ENCODE data around the gene ZNF831.

ZNF831 gene

DNA sequence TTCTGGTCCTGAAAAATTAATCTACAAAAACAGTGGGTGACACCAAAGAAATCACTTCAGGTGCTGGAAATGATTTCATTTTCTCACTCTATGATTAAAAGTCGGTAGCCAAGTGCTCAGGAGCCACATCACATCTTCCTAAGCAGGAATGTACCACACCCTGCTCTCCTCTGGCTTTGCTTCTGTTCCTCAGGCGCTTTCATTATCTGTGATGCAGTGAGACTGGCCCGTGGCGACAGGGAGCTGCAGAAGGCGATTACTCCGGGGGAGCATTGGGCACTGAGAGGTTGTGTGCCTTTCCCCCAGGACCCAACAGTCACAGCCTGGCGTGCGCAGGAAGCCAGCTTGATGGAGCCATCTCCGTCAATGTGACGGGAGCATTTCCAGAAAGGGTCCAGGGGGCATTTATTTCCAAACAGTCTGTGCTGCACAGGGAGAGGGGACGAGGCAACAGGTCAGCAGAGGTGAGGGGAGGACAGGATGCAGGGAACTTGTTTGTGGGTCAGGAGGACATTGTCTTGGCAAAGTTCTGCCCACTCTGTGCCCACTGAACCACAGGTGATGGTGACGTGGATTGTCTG, 5.6 kb upstream of the ZNF831 start:
- no peak for DNase-seq

DNA sequence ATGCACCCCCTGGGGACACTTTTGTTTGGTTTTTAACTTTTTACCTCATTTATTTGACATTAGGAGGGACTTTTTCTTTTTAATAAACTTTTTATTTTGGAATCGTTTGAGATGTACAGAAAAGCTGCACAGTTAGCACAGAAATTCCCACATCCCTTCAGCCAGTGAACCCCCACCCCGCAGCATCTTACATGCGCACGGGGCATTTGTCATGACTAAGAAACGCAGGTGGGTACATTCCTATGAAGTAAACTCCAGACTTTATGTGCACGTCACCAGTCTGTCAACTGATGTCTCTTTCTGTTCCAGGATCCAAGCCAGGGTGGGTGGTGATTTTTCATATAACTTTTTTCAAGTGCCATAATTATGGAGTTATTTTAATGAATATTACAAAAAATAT, 4.9 kb upstream of the ZNF831 start:
- DNase-seq = no peak

DNA sequence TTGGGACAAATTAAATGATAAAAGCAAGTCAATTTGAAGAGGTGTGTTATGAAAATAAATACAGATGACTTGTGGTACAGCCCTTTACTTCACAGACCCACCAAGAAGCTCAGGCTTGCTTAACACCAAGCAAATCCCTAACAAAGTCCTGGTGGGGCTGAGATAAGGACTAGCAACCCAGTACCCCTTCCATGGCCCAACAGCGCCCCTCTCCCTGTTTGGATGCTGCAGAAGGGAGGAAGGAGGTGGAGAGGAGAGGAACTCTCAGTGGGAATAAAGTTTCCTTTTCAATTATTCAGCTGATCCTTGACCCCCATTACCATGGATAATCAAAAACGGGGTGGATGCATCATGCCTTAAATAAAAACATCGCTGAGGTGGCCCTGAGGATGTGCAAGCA, 4.5 kb upstream of the ZNF831 start:
- no peak for DNase-seq

DNA sequence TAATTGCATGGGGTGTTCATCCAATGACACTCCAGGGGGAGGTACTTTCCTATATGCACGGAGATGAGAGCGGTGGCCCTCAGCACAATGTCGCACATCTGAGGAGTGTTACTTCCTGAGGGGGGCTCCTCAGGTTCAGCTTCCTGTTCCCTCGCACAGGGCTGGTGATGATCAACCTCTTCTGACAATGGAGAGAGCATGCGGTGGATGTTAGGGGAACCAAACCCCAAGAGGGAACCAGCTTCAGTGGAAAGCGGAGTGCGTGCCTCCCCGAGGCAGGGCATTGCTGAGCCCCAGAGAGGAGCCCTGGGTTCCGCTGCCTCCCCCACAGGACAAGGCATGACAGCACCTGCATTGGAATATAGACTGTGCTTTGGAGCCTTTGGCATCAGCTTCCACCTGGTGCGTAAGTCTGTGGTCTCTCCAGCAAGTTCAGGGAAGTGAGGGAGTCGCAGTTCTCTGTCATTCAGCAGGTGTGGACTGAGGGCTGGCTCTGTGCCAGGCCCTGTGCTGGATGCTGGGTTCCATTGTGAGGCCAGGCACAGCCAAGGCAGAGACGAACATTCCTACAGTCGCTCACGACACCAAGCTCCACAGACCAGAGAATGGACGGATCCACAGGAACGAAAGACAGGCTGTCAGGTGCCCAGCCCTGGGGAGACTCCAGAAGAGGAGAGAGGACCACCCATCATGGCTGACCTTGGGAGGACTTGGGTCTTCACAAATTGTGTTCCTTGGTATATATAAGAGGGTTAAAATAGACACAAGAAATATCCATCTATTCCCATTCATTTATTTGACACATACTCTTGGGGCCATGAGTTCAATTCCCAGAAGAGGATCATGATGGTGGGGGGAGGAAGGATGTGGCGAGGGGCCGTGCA, 3.9 kb upstream of the ZNF831 start:
- no peak for DNase-seq

DNA sequence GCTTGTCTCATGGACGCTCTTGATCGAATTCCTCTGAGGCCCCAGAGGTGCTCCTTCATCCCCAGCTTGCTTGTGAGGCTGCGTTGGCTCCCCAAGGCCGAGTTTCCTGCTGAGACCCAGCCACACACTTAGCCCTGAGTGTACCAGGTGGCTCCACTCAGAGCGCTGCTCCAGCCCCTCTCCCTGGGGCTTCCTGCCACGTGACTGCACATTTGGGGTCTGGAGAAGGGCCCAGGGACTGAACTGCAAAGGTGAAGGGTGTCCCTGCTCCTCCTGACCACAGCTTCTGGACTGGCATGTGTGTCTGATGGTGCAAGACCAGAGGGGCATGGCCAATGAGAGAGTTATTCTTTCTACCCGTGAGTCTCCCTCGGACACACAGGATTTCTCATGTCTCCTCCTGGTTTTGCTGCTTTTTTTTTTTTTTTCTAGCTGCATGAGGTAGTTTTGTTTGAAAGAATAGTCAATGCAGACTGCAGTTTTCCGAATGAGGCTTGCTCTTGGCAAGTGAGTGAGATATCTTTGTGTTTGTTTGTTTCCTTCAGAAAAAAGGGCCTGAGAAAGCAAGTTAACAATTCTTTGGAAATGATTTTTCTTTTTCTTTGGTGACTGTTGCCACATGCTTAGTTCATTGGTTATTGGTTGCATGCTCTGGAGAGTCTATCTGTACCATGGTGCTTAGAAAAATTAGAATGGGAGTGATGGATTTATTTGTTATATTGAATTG, 3.1 kb upstream of the ZNF831 start:
- DNase-seq = no peak

DNA sequence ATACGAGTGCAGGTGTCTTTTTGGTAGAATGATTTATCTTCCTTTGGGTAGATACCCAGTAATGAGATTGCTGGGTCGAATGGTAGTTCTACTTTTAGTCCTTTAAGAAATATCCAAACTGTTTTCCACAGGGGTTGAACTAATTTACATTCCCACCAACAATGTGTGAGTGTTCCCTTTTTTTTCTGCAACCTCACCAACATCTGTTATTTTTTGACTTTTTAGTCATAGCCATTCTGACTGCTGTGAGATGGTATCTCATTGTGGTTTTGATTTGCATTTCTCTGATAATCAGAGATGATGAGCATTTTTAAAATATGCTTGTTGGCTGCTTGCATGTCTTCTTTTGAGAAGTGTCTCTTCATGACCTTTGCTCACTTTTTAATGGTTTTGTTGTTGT, 1.9 kb upstream of the ZNF831 start:
- no peak for DNase-seq

DNA sequence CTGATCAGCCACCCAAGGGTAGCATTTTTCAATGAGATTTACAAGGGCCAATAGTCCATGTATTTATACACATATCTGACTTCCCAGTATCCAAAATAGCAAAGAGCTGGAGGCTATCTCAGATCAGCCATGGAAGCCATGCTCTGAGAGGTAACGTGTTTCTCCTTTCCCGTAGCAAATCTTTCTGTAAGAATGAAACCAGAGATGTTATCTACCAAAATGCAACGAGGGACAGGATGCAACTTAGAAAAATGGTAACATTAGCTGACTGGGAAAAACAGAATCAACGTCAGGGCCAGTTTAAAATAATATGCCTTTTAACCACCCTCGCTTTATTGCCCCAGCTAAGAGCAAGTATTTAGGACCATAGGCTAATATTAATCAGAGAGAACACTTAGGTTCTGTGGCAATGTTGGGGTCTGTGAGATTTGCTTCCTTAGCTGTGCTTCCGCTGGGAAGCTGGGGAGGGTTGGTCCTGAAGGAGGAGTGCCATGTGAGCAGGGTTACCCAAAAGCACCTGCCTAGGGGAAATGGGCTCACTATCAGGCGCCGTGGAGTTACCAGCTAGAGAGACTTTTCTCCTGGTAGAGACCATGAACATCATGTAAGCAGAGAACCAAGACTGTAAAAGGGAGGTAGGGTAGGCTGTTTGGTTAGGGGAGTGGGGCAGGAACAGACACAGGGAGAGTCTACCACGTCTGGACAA, 1.2 kb downstream of the ZNF831 start:
- DNase-seq = no peak

DNA sequence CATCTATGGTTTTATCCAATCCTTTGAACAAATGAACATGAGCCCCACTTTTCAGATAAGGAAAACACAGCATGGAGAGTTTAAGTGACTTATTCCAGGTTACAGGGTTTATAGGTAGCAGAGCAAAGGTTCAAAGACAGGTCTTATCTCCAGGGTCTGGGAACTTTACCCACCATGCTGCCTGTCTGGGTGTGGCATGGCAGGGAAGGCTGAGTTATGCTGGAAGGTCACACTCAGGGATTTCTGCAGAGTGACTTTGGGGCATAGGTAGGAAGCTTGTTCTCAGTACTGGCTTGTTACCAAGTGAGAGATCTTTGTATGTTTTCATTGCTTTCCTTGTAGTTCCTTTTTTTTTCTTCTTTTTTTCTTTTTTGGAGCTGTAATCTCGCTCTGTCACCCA, 1.8 kb downstream of the ZNF831 start:
- no peak for DNase-seq

DNA sequence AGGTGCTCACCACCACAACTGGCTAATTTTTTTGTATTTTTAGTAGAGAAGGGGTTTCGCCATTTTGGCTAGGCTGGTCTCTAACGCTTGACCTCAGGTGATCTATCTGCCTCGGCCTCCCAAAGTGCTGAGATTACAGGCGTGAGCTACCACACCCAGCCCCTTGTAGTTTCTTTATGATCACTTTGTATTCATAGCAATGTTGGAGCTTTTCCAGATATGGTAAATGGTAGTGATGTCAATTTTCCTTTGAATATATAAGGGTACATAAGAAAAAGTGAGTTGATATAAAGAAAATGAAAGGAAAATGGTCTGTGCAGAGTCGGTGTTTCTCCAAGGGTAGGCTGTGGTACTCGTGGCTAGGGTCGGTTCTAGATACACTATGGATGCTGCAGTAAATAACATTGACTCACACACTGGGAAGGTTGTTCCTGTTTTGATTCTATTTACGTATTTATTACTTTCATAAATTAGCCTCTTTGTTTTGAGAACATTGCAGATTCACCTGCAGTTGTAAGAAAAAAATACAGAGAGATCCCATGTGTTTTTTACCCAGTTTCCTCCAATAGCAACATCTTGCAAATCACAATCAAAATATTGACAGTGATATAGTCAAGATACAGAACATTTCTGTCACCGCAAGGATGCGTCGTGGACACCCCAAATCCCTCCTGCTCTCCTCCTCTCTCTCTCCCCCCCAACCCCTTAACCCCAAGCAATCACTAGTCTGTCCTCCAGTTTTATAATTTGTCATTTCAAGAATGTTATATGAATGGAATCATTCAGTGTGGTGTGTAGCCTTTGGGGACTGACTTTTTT, 2.5 kb downstream of the ZNF831 start:
- DNase-seq = no peak

DNA sequence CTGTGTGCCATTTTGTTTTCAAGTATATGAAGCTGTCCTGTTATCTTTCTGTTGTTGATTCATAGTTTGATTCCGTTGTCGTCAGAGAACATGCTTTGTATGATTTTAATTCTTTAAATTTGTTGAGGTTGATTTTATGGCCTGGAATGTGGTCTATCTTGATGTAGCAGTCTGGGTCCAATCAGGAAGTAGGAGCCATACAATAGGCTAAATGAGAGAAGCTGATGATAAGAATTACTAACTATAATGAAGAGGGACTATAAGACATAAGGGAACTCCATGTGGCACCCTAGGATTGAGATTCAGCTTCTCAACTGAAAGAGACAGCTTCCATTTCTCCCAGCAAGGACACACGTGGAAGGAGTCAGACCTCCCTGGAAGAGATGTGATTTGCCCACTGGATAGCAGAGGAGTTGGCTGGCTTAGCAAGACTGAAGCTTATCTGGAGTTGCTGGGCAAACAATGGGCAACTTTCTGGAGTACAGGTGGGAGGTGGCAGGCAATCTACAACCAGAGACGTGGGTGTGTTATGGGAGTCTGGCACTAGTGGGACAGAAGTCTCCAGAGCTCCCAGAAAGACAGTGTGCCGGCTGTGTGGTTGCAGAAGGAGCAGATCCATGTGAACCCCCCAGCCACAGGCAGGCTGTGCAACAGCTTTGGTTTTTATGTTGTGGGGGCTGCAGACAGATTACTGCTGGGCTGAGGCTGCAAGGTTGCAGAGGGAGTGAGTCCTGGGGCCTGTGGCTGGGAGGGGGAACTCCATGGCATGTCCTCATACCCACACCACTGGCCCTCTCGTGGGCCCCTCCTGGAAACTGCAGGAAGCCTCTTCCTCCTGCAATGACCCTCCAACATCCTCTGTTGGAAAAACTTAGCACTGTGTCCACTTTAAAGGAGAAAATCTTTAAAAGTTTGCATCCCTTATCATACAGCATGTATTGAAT, 7.1 kb downstream of the ZNF831 start:
- DNase-seq = no peak

DNA sequence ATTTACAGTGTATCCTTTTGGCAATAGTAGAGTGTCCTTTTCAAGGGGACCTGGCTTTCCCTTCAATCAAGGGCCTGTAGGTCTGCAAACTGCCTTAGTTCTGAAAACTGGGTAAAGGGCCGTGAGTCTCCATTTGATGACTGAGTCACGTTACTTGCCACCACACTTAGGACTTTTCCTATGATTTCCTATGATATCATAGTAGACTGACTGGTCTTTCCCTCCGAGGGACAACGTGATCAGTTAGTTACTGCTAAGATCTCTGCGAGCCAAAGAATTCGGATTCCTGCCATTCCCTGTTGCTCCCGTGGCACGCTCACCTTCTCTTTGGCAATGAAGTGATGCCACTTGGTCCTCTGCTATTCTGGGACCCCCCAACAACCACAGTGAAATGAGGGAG, 8.4 kb downstream of the ZNF831 start:
- DNase-seq = no peak

DNA sequence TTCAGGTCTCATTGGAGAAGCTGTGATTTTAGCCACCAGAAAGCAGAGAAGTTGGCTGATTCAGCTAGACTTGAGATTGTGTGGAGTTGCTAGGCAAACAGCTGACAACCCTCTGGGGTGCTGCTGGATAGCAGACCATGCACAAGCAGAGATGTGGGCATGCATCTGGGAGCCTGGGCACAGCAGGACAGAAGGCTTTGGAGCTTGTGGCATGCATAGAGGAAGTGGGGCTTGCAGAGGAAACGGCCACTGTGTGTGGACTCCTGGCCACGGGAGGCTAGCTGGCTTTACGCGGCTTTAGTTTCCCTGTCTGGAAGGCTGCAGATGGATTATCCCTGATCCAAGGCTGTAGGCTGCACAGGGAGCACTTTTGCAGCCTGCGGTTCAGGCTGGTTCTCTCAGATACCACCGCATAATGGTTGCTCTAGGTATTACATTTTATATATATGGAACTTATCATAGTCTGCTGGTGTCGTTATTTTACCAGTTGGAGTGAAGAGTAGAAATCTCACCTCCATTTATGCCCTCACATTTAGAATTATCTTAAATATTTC, 10.4 kb downstream of the ZNF831 start:
- DNase-seq = no peak

DNA sequence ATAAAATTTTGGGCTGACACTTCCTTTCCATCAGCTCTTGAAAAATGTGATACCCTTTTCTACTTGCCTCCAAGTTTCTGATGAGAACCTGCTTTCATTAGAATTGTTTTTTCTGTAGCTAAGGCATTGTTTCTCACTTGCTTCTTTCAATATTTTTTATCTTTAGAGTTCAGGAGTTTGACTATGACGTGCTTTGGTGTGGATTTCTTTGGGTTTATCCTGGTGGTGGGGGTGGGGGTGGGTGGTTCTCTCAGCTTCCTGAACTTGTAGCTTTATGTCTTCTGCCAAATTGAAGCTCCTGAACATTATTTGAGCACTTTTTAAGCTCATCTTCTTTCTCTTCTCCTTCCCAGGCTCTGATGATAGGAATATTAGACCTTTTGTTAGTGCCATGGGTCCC, 11.4 kb downstream of the ZNF831 start:
- no peak for DNase-seq

DNA sequence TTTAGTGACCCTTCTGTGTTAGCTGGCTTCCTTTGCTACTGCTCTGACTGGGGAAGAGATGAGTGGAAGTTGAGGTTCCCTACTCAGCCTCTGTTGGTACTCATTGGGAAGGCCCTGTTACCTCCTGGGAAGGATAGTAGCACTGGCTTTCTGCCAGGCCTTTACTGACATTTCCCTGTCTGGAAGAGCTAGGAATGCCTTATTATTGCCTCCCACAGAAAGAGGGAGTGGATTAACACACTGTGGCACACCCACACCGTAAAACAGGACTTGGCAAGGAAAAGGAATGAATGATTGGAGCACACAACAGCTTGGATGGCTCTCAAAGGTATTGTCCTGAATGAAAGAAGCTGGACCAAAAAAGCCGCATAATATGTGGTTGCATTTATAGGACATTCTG, 12.2 kb downstream of the ZNF831 start:
- no peak for DNase-seq

DNA sequence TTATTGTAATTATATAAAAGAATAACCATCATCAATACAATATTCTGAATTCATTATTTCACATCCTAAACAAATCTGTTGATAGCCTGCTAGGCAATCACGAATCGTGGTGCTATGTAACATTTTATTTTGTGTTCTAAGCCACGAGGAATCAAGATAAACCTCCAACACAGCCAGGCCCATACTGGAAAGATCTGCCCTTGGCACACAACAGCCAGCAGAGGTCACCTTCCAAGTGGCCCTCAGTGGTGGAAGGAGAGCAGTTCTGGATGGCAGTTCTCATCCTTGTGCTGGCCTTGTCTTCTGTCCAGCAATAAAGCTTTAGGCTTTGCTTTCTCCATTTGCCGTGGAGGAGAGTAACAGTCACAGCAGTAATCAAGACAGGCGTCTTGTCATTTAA, 13.2 kb downstream of the ZNF831 start:
- no peak for DNase-seq

DNA sequence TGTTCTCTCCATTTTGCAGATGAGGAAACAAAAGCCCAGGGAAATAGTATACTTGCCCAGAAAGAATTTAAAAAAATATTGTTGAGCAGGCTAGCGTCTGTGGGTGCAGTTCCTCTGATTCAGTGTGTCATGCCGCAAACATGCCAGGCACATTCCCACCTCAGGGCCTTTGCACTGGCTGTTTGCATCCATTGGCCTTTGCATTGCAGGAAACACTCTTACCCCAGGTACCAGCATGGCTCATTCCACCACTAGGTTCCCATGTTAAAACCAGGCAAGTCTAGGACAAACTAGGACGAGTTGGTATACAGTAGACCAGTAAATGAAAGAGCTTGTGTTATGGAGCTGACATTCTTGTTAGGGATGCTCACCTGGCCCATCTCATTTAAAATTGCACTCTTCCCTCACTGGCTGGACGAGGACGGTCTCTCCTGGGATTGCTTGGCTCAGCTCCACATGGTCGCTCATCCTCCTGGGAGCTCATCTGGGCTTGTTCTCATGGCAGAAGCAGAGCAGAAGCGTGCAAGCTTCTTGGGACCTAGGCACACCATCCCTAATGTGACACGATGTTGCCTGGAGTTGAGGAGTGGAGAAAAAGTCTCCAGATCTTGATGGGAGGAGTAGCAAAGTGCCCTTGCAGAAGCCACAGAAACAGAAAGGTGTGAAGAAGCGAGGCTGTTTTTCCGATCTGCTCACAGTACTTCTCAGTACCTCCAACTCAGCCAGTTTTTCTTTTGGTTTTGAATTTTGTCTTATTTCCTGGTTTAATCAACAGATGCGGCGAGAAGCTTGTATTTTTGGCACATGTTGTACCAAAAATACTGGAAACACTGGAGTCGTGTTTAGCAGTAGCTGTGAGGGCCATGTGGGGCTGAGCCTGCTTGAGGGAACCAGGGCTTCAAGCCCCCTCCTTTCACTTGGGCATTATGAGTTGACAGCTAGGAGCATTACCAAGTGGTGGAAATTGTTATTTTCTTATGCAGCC, 13.9 kb downstream of the ZNF831 start:
- no peak for DNase-seq

DNA sequence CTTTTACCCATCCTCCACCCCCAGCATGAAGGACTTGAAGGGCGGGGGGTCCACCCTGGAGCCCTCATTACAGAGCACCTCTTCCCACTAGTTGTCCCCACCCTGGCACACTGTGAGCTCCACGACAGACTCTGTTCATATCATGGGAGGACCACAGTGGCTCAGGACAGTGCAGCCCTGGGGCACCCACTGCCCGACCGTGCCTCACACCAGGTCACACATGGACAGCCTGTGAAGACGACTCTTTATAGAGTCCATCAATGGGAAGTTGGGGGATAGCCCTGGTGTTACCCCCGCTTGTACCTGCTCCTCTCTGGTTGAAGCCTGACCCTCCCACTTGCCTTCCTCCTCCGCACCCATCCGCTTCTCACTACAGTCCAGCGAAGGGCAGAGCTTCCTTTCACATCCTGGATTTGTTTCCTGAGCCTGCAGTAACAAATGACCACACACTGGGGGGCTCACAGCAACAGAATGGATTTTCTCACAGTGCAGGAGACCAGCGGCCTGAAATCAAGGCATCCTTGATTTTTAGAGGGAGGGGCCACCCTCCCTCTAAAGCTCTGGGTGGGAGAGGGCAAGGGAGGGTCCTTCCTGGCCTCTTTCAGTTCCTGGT, 15.5 kb downstream of the ZNF831 start:
- DNase-seq = no peak

DNA sequence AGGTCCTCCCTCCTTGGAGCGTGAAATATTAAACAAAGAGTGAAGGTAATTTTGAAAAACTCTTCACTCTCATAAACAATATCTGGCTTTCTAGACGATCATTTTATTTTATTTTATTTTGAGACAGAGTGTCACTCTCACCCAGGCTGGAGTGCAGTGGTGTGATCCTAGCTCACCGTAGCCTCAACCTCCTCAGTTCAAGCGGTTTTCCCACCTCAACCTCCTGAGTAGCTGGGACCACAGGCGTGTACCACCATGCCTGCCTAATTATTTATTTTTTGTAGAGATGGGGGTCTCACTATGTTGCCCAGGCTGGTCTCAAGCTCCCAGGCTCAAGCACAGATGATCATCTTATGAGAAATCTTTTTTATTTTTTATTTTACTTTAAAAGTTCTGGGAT, 16.4 kb downstream of the ZNF831 start:
- DNase-seq = no peak

DNA sequence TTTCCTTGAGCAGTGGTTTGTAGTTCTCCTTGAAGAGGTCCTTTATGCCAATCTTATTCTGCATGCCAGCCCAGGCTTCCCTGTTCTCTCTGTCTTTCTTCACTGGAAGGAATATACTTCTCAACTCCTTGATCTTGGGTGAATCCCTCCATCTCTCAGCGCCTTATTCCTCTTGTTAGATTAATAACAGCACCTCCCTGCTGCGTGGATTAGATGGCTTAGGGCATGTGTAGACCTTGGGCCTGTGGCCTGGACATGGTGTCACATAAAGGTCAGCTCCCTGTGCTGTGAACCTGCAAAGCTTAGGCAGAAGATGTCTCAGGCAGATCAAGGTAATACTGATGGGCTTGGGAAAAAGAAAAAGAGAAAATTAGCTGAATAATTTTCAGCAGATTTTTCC, 18.3 kb downstream of the ZNF831 start:
- DNase-seq = no peak
